OCI-LY7 (cell line): ENCODE measurements around the gene PPP1R2.
"Not testable (repeated sequence)": the region's sequence is repeated elsewhere in the genome, so short reads cannot be mapped to it uniquely, and the experiment has no call there.

Source experiments
- CTCF ChIP-seq: fragments of 200-600 bp; sonication (generic); conservative IDR thresholded peaks from 2 replicates; pipeline ENCODE4 v1.5.1; 2014; ENCODE audit warnings: mild to moderate bottlenecking, antibody characterized with exemption, low read length, moderate library complexity, mixed read lengths
- EZH2phosphoT487 ChIP-seq: fragments of 200-600 bp; sonication (generic); IDR thresholded peaks from 2 replicates; pipeline ENCODE4 v1.6.1; 2018; ENCODE audit warnings: low read depth, borderline replicate concordance, mild to moderate bottlenecking, mixed run types, antibody characterized with exemption, low read length, moderate library complexity, mixed read lengths

- TF ChIP-seq CTCF, EZH2phosphoT487: not testable (repeated sequence)
These were observed 28.4 kb downstream of the PPP1R2 start for GRCh38 chr3:195514610-195515235.
